ENCODE measurements around the gene FAM241B.
A peak's percentile ranks its signal among the peaks of the same experiment; 100 is the strongest.

FAM241B gene

DNA sequence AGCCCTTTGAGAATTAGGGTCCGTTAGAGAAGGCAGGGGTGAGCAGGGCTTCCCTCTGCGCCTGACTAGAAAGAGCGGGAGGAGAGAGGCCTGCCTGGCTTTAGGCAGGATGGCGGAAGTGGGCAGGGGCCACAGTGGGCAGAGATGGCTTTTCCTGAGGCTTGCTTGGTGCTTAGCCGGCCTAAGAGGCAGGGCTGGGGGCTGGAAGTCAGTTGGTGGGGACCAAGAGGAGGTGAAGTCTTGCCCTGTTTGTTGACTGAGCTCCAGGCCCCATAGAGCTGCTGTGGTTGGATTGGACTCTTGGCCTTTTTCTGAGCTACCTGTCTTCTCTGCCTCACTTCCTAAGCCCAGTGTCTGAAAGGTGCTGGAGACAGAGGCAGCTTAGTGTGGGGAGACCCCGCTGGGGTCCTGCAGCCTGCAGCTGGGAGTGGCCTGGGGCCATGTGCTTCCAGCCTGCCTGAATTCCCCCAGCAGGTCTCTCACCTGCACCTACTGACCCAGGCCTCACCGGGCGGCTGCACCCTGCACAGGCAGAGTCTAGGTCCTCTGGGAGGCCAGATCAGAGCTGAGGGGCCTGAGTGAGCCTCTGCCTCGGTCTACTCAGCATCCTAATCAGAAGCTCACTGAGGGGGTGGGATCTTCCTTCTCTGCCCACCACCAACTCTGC is 4.8 kb downstream of the FAM241B start:
- no peak for DNase-seq (ENCODE audit: low spot score)

DNA sequence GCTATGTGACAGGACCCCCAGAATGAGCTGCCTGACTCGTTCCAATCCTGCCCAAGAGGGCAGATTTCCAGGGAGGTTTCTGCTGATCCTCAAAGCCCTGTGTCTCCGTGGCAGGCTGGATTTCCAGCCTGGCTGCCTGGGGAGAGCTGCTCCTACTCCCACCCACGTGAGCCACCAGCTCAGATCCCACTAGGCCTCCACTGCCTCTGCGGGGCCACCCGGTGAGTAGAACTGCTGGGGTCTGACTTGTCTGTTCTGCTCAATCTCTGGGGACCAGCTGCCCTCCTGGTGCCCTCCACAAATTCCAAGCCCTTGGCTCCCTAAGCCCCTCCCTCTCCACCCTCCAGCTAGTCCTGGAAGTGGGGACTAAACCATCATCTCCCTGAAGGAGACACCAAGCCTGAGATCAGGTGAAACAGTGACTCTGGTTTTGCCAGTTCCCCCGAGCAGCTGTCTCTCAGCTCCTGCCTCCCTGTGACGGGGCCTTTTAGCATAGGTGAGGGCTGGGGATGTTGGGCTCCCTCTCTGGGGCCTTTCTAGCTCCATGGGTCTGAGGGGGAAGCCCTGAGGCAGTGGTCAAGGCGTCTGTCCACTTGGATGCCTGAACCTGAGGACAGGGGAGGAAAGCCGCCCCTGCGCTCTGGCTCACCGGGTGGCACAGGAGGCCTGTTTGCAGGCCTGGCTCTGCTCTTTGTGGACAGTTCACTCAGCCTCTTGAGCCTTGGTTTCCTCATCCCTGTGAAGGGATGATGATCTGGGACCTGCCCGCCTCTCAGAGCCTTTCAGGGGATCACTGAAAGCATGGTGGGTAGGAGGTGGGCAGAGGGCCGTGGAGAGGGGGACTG is 5.6 kb downstream of the FAM241B start:
- no peak for DNase-seq (ENCODE audit: low spot score)

DNA sequence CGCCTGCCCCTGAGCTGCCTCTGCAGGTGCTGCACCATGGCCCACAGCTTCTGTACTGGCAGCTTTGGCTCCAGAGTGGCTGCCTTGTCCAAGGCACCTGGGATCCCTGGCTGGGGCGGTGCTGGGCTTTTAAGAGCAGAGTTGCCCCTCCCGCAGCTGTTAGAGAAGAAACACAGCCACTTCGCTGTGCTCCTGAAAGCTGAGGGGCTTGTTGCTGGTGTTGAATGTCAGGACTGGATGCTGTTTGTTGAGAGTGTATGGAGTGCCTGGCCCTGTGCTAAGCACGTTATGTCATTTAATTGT is 6.2 kb downstream of the FAM241B start:
- no peak for DNase-seq (ENCODE audit: low spot score)

DNA sequence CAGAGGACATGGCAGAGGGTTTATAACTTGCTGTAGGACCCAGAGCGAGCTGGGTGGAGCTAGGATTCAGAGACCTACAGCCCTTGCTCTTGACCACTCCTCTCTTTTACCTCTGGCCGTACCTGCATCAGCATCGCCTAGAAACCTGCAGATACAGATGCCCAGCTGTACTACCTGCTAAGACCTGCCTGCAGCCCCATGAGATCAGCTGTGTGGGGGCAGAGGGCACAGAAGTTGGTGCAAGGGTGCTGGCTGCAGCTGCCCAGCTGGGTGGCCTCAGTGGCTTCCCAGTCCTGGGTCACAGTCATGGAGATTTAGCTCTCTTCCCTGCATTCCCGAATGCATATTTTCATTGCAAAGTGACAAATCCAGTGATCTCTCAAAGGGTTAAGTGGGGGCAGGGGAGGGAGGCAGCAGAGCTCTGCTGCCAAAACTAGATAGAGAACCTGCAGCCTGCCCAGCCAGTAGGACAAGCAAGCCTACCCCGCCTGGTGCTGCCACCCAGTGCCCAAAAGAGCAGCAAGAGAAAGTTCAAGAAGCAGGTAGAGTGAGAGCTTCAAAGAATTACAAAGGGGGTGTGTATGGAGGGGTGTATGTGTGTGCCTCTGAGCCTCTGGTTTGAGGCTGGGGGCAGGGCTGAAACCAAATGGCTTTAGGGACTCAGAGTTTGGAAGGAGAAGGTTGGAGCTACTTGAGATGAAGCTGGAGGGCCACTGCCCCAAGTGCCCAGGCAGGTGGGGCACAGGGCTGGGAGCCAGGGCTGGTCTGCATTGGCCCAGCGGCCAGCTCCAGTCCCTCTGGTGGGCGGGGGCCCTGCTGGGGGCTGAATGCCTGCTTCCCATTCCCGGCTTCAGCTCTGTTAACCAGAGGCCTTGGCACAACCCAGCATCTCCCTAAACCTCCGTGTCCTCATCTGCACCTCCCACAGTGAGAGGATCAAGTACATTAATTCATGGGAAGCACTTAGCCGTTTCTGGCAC is 6.9 kb downstream of the FAM241B start:
- DNase-seq (ENCODE audit: low spot score): no peak

DNA sequence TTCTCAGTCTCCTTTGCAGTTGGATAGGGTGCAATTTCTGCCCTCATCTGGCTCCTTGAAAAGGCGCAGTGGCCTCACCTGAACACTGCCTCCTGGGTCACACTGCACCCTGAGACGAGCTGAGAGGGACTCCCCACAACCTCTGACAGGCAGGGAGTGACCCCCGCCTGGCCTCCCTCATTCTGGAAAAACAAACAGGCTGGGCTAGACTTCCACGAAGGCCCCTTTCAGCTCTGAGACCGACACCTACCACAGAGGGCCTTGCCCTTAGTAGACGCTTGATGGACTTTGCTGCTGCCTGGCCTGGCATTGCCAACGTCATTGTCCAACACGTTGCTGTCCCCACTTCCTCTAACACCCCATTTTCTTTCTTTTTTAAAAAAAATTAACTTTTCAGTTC is 8.6 kb downstream of the FAM241B start:
- no peak for DNase-seq (ENCODE audit: low spot score)

DNA sequence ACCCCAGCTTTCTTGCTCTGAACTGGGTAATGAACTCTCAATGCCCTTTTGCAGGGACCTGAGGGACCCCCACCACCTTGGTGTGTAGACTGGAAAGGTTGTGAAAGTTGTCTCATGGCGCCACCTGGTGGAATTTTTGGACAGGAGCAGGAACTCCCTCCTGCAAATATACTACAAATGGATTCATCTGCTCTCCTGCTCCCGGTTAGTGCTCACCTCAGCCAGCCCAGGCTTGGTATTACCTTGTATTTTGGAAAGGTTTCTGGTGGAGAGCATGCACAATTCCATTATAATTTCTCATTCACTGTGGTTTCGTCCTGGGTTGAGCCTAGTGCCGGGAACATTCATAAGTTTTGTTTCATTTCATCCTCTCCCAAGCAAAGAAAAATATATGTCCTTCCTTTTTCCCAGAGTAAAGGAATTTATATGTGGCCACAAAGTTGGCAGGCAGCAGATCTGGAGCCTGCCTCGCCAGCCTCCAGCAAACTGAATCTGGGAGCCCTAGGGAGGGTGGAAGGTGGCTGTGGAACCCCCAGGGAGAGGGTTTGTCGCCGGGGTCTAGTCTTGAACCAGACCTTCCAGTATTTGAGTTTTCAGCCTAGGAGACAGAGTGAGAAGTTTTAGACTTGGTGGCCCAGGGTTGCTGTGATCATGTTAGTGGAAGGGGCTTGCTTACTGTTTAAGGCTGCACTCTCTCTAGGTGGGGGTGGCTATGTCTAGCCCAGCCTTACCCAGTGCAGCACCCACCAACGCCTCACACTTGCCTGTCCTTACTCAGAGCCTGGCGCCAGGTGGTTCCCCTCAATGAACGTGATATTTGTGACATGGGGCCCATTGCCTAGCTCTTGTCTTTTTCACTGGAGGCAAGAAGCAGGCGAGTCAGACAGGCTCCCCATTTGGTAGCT is 9.5 kb downstream of the FAM241B start:
- peak; percentile 75 for DNase-seq (ENCODE audit: low spot score)

DNA sequence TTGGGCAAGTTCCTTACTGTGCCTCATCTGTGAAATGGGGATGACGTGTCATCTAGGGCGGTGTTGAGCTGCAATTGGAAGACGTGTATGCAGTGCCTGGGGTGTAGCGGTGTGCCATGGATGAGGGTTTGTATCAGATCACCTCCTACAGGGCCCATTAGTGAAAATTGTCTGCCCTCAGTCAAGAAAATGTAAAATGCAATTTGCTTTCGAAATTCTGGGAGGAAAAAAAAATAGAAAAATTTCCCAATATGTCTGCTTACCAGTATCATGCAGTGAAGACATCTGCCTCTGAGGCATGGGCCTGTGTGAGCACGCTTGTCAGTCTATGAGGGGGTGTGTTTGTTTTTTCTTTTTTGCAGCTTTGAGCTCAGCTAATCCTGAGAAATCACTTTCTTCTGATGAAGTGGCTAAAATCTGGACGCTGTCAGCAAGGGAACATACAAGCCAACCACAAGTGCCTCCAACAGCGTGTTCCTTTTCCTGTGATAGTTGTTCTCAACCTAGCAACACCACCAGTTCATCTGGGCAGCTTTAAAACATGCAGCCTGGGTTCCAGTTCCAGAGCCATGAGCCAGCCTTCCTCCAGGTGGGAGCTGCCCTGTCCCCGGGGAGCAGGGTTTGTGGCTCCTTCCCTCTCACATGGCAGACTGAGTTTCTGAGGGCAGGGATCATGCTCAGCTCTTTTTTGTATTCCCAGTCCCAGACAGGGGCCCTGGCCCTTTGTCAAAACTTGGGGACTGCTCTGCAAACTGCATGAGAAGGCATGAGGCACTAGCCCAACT is 10.3 kb downstream of the FAM241B start:
- DNase-seq (ENCODE audit: low spot score): no peak

DNA sequence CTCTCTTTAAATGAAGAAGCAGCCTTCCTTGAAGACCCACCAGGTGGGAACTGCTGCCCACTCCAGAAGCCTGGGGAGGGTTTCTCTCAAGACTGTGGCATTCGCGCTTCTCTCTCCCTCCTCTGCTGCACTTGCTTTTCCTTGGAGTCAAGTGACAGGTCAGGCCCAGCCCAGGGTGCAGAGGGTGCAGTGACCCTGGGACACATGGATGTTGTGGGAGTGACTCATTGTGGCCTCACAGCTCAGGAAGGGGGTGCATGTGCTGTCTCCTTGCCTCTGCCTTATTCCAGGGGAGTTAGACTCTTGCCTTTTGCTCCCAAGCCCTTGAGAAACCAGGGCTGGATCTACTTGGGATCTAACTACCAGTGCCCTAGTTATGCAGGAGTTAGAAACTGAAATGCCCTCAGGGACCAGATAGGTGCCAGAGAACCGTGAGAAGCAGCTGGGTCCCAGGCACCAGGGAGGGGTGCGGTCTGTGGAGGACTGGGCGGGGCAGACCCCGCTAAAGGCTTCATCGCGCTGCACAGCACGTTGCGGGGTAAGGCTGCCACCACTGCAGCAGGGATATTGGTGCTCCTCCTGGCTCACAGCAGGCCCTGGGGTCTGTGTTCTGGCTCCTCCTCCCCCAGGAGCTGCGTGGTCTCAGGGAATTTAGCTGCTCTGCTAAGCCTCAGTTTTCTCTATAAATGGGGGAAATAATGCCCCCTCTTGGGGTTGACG is 11.4 kb downstream of the FAM241B start:
- no peak for DNase-seq (ENCODE audit: low spot score)

DNA sequence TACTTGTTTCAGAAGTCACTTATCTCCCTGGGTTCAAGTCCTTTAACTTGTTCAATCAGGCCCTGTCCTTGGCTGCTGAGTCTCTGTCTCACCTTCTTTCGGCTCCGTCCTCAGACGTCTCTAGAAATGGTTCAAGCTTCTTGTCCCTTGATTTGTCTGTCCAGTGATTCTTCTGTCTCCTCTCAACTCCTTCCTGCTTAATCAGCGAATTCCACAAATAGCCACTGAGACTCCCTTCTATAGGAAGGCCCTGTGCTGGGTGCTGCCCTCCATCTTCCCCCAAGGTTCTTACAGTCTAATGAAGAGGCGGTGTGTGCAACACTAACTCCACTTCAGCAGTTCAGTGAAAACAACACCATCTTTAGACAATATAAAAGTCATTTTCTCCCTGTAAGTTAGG is 12.7 kb downstream of the FAM241B start:
- DNase-seq (ENCODE audit: low spot score): no peak

DNA sequence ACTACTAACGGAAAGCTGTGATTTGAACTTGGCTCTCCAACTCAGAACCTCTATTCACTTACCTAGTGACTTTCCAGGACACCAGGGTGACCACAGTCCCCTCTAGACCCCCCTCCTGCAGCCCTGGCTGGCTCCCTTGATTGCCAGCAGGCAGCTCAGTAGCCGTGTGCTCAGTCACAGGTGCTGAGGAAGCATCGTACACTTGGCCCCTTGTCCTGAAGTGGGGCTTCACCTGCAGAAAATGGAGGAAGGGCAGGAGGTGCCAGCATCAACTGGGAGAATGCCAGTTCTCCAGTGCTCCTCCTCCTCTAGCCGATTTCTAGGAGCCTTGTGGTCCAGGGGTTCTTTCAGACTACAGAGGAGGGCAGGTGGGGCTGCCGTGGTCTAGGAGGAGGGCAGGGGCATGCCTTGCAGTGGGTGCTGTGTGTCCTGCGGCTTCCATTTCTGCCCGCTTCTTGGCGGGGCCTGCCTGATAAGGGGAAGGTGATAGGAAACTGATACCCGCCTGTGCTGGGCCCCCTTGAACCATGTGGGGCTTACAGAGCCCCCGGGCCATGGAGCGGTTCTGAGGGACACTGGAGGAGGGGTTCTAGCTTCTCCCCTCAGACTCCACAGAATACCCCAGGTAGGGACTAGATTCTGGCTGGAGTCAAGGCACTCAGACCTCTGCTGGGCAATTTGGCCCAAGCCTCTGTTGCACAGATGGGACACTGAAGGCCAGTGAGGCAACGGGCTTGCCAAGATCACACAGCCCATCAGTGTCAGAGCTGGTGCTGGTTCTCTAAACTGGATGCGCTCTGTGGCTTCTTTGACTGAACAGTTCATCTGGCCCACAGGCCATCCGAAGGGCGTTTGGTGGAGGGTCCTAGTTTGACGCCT is 14.0 kb downstream of the FAM241B start:
- no peak for DNase-seq (ENCODE audit: low spot score)

DNA sequence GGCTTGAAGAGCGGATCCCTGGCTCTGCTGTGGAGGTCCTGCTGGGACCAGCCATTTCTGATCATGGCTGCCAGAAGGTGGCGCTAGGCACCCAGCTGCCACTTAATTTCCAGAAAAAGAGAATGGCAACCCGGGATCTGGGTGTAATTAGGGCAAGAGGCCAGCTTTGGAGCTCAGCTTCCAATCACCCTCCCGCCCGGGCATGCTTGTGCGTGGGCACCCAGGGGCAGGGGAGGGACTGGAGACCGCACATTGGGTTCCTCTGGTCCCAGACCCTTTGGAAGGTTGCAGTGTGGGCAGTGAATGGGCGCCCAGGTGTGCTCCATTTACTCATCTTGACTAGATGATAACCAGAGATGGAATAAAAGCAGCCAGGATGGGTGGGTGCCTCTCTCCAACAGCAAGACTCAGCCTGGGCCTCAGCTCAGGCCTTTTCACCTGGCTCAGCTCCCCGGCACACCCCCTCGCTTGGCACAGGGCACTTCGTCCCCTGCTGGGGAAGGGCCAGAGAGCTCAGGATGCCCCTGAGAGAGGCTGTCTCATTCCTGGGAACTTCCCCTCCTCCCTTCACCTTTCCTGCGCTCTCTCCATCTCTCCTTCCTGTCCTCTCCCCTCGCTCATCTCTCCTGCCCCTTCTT is 14.7 kb downstream of the FAM241B start:
- DNase-seq (ENCODE audit: low spot score): peak; percentile 81

DNA sequence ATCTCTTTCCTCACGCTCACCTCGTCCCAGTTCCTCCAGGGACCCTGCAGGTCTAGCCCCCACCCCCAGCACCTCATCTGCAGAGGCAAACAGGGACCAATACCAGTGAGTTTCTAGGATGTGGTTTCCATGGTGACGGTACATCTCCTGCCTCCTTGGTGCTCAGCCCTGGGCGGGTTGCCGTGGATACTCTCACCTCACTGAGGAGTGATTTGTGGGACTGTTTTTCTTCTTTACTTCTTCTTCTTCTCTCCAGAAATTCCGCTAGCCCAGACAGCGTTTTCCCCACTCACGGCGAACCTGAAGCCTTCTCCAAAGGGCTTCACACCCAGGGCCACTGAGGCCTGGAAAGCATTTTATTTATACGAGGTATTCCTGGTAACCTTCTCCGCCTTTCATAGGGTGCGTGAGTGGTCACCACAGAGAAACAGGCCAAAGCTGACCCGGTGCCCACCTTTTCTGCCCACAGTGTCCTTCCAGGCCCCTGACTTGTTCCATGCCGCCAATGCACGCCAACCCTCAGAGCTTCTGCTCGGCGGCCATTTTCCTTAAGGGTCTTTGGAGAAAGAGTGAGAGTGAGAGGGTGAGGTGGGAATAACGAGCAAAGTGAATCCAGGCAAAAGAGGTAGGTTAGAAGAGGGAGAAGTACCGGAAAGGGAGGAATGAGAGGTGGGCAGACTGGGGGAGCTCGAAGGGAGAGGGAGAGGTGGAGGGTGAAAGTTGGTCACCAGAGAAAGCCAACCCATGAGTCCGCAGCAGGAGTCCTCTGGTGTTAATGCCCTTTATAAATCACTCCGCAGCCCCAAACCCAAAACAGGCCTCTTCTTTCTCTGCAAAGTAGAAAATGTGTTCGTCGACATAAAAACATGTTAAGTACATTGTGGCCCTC is 15.5 kb downstream of the FAM241B start:
- no peak for DNase-seq (ENCODE audit: low spot score)

DNA sequence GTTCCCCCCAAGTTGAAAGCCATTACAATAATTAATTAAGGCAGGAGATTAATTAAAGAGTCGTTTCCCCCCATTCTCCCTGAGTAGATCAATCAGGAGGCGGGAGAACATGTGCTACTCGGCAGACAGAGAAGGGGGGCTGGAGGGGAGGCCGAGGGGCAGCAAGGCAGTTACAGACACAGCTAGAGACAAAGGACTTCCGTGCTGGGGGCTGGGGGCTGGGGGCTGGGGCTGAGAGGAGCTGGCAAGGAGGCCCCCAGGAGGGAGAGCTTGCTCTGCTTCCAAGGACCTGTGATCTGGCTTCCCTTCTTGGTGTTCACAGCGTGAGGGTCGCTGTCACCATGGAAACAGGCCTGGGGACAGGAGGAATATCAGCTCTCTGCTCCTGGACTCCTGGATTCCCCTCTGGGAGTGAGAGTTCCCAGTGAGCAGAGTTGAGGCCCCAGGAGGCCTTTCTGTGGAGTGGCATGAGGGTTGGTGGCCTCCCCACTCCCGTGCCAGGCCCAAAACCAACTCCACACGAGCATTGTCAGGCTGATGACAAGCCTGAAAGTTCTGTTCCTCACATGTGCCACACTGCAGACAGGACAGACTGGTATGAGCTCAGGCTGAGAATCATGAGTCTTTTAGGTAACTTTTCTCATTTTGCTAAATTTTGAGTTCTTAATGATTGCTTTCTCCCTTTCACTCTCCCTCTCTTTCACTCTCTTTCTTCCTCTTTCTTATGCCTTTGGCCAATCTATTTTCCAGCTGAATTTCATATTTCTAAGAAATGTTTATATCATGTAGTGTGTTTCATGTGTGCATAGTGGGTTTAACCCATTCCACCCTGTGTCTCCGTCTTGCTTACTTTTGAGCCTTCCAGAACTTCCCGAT is 16.4 kb downstream of the FAM241B start:
- DNase-seq (ENCODE audit: low spot score): no peak

DNA sequence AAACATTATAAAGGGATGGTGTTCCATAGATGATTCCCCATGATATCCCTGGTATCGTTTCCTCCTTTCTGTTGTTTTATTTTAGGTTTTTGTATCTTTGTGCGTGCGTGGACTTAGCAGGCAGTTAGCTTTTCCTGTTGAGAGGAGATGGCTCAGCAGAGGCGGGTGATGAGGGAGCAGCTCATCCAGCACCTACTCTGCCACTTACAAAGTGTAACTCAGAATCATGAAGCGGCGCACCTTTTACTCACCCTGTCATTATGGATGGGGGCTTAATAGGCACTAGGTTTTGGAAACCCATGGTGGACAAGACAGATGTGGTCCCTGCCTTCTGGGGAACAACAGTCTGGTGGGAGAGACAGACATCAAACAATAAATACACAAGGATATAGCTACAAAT is 17.1 kb downstream of the FAM241B start:
- DNase-seq (ENCODE audit: low spot score): no peak

DNA sequence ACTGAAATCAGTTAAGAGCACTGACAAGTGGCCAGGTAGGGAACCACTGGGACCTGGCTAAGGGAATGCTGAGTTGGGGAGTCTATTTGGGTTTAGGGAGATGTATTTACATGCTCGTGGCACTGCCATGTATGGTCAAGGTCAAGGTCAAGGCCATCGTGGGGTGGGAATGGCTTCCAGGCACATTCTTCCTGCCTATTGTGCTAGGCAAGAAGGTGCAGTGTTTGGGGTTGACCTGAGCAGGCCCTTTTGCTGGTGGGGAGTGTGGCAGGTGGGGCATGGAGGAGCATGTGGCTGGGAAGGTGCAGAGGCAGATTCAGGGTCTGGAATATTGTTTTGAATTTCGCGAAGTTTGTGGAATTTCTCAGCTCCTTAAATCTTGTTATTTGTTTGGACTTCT is 17.8 kb downstream of the FAM241B start:
- no peak for DNase-seq (ENCODE audit: low spot score)

DNA sequence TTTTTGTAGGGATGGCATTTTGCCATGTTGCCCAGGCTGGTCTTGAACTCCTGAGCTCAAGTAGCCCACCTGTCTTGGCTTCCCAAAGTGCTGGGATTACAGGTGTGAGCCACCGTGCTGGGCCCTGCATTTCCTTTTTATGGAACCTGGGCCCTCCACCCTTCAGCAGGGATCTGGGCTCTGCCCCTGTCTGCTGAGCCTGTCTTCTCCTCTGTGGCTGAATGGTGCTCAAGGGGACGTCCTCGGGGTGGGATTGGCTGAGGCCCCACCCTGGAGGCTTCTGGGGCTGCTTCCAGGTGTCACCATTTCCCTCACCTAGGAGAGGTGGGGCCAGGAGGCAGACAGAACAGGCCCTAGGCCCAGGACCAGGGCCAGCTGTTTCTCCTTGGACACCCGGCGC is 18.4 kb downstream of the FAM241B start:
- DNase-seq (ENCODE audit: low spot score): no peak

All from HuH-7 (cell line).